Vagina (tissue), 2 donors: Measurements from ENCODE around the gene POC1A. TPM values are rescaled to one million over a fixed set of nuclear protein-coding genes. Genes with fewer than 3 reads are reported as not detected.

Experiments used
- DNase-seq, 2 donors: peaks; one replicate each; pipeline ENCODE4 v3.0.0-alpha.2; 2017; ENCODE audit errors: extremely low spot score in 2 of 2
- H3K27ac ChIP-seq: fragments of 200-600 bp; sonication (generic); one replicate; pipeline ENCODE4 v1.5.1; 2019
- H3K27me3 ChIP-seq: fragments of 200-600 bp; sonication (generic); one replicate; pipeline ENCODE4 v1.5.1; 2019
- H3K36me3 ChIP-seq, 2 donors: fragments of 200-600 bp; sonication (generic); one replicate each; pipeline ENCODE4 v1.5.1; 2017 to 2019
- H3K4me1 ChIP-seq: fragments of 200-600 bp; sonication (generic); one replicate; pipeline ENCODE4 v1.5.1; 2019
- H3K4me3 ChIP-seq, 2 donors: fragments of 200-600 bp; sonication (generic); 1 replicate in 1 of 2; 2 replicates in 1 of 2; pipeline ENCODE4 v1.5.1; 2016 to 2019
- H3K9me3 ChIP-seq: fragments of 200-600 bp; sonication (generic); one replicate; pipeline ENCODE4 v1.5.1; 2019
- CTCF ChIP-seq, 3 experiments: fragments of 450-650 bp in 2 of 3; fragments of 200-600 bp in 1 of 3; sonication (generic) in 1 of 3; IDR thresholded peaks; one replicate each; pipeline ENCODE4 v1.5.1; 2017 to 2019; ENCODE audit warnings: antibody characterized with exemption in 3 of 3, mild to moderate bottlenecking in 2 of 3, moderate library complexity in 2 of 3
- POLR2A ChIP-seq, 2 donors: fragments of 450-650 bp; IDR thresholded peaks; one replicate each; pipeline ENCODE4 v1.6.1; 2017; ENCODE audit warnings: antibody characterized with exemption in 2 of 2, mild to moderate bottlenecking in 2 of 2, moderate library complexity in 2 of 2
- POLR2AphosphoS5 ChIP-seq, 2 donors: sonication (generic); formaldehyde crosslinking; IDR thresholded peaks; one replicate each; pipeline ENCODE4 v1.9.0; 2017; ENCODE audit warnings: antibody characterized with exemption in 2 of 2, mild to moderate bottlenecking in 2 of 2, low read depth in 1 of 2; ENCODE audit not compliant: insufficient read depth in 1 of 2
- intact Hi-C: fragments of 100-400 bp; cut with DNase I; formaldehyde crosslinking; loops from one replicate; pipeline ENCODE4 v1.15.1; 2023
- total RNA-seq: library from RNA; depleted of rRNA; stranded (reverse); fragments of >200 nt; gene quantifications from one replicate; pipeline ENCODE4 v1.2.3, GENCODE V29; 2016

The POC1A gene
- total RNA-seq, 1 donor from 2014 or later, result 0.74 TPM

- Histone ChIP-seq H3K36me3 (no peaks in the 10 kb centered on the region), H3K4me1 (peaks cover 37% of the 10 kb centered on the region), H3K27ac (peak overlapping the region; percentile 87), H3K4me3 (no peak overlapping the region), H3K9me3 (no peaks in the 10 kb centered on the region), H3K27me3 (no peaks in the 10 kb centered on the region)
- DNase-seq, result no peak
- TF ChIP-seq POLR2AphosphoS5 (IDR thresholded peaks at IDR 0.05; ENCODE audit: insufficient read depth in 1 of 2, low read depth in 1 of 2) (no peak), POLR2A (IDR thresholded peaks at IDR 0.05) (no peak), CTCF (IDR thresholded peaks at IDR 0.05) (no peak)
- intact Hi-C loops, result no loop called here
These were observed 64.5 kb downstream of the POC1A start for GRCh38 chr3:52089691-52090090.

GRCh38 chr3:52088445-52089367 lies 65.5 kb downstream of the POC1A start:
- Histone ChIP-seq H3K27ac (peak overlapping the region; percentile 87), H3K4me1 (peaks cover 37% of the 10 kb centered on the region), H3K4me3 (no peak overlapping the region), H3K36me3 (no peaks in the 10 kb centered on the region), H3K9me3 (no peaks in the 10 kb centered on the region), H3K27me3 (no peaks in the 10 kb centered on the region)
- DNase-seq, result no peak
- TF ChIP-seq POLR2AphosphoS5 (IDR thresholded peaks at IDR 0.05; ENCODE audit: insufficient read depth in 1 of 2, low read depth in 1 of 2) (no peak), POLR2A (IDR thresholded peaks at IDR 0.05) (no peak), CTCF (IDR thresholded peaks at IDR 0.05) (no peak)
- intact Hi-C loops, result no loop called here

GRCh38 chr3:52087731-52088130 lies 66.5 kb downstream of the POC1A start:
- TF ChIP-seq POLR2A (IDR thresholded peaks at IDR 0.05), result no peak
- no peak for TF ChIP-seq CTCF (IDR thresholded peaks at IDR 0.05)
- TF ChIP-seq POLR2AphosphoS5 (IDR thresholded peaks at IDR 0.05; ENCODE audit: insufficient read depth in 1 of 2, low read depth in 1 of 2), result no peak

GRCh38 chr3:52086976-52087663 lies 67.1 kb downstream of the POC1A start:
- Histone ChIP-seq H3K27me3 (no peaks in the 10 kb centered on the region), H3K36me3 (no peaks in the 10 kb centered on the region), H3K4me3 (no peak overlapping the region), H3K27ac (no peak overlapping the region), H3K9me3 (no peaks in the 10 kb centered on the region), H3K4me1 (peaks cover 37% of the 10 kb centered on the region)
- intact Hi-C loops, result no loop called here
- no peak for DNase-seq
- TF ChIP-seq POLR2AphosphoS5 (IDR thresholded peaks at IDR 0.05; ENCODE audit: insufficient read depth in 1 of 2, low read depth in 1 of 2), result no peak
- no peak for TF ChIP-seq POLR2A (IDR thresholded peaks at IDR 0.05)
- TF ChIP-seq CTCF (IDR thresholded peaks at IDR 0.05), result no peak

More at GRCh38 chr3:52087731-52088130, 66.5 kb downstream of the POC1A start:
- Histone ChIP-seq H3K4me3 (no peak overlapping the region), H3K36me3 (no peaks in the 10 kb centered on the region), H3K9me3 (no peaks in the 10 kb centered on the region), H3K27ac (peak overlapping the region; percentile 87), H3K27me3 (no peaks in the 10 kb centered on the region), H3K4me1 (peaks cover 37% of the 10 kb centered on the region)
- DNase-seq, result no peak
- intact Hi-C loops, result no loop called here
